B cell (primary cell): ENCODE data around the gene MEGF11. TPM values are rescaled to one million over a fixed set of nuclear protein-coding genes. Genes with fewer than 3 reads are reported as not detected.

Experiments used
- ATAC-seq: fragments of 200-7000 bp; cut with Tn5 transposase; one replicate; pipeline ENCODE4 v1.10.0; 2021; ENCODE audit warnings: low read depth, mild to moderate bottlenecking, moderate number of reproducible peaks, moderate library complexity
- CTCF ChIA-PET: fragments of 350-600 bp; sonication (Branson Sonifier 250); formaldehyde crosslinking; loops from one replicate; lab custom pipeline; 2021; ENCODE audit warnings: antibody characterized with exemption, inconsistent platforms; lab: Charles Lee
- POLR2A ChIA-PET: fragments of 350-600 bp; sonication (Branson Sonifier 250); formaldehyde crosslinking; loops from one replicate; lab custom pipeline; 2021; ENCODE audit warnings: antibody characterized with exemption; lab: Charles Lee
- DNase-seq: peaks from one replicate; pipeline ENCODE4 v3.0.0; 2013
- H2AFZ ChIP-seq: 2 replicates; pipeline ENCODE4 v1.6.1; 2012; ENCODE audit warnings: mild to moderate bottlenecking, low read depth, low read length; ENCODE audit not compliant: insufficient read depth, poor library complexity, severe bottlenecking
- H3K27ac ChIP-seq, 2 donors: 1 replicate in 1 of 2; 2 replicates in 1 of 2; pipeline ENCODE4 v1.5.1; 2012 to 2013; ENCODE audit warnings: low read length in 2 of 2, mild to moderate bottlenecking in 2 of 2, moderate library complexity in 1 of 2
- H3K27me3 ChIP-seq, 4 experiments: fragments of 200-600 bp in 1 of 4; sonication (generic) in 1 of 4; replicated peaks in 1 of 4; 1 replicate in 2 of 4; 2 replicates in 2 of 4; pipeline versions ENCODE4 v1.6.1 to v1.7.0; 2013 to 2016; ENCODE audit warnings: low read length in 3 of 4, mild to moderate bottlenecking in 2 of 4, mixed read lengths in 1 of 4, moderate library complexity in 1 of 4; ENCODE audit not compliant: insufficient read depth in 4 of 4, control insufficient read depth in 3 of 4; ENCODE audit errors: control extremely low read depth in 1 of 4
- H3K36me3 ChIP-seq, 2 experiments: replicated peaks in 1 of 2; 1 replicate in 1 of 2; 2 replicates in 1 of 2; pipeline versions ENCODE4 v1.6.1 to v1.7.1; 2013; ENCODE audit warnings: low read length in 1 of 2; ENCODE audit not compliant: insufficient read depth in 2 of 2, control insufficient read depth in 1 of 2; ENCODE audit errors: control extremely low read depth in 1 of 2, extremely low read depth in 1 of 2
- H3K4me1 ChIP-seq, 2 donors: fragments of 200-600 bp in 1 of 2; sonication (generic) in 1 of 2; 1 replicate in 1 of 2; 2 replicates in 1 of 2; pipeline versions ENCODE4 v1.5.1 to v1.6.1; 2013 to 2017; ENCODE audit warnings: low read length in 2 of 2; ENCODE audit not compliant: control insufficient read depth in 2 of 2, insufficient read depth in 2 of 2
- H3K4me2 ChIP-seq: replicated peaks from 2 replicates; pipeline ENCODE3; 2012; ENCODE audit warnings: mild to moderate bottlenecking, low read depth, low read length; ENCODE audit not compliant: poor library complexity, severe bottlenecking
- H3K4me3 ChIP-seq, 5 experiments: fragments of 200-600 bp in 1 of 5; sonication (generic) in 1 of 5; 1 replicate in 3 of 5; 2 replicates in 2 of 5; pipeline versions ENCODE4 v1.5.1 to v1.7.0; 2011 to 2016; ENCODE audit warnings: low read length in 4 of 5, mild to moderate bottlenecking in 4 of 5, low read depth in 2 of 5, control low read depth in 1 of 5, moderate library complexity in 1 of 5; ENCODE audit not compliant: insufficient read depth in 1 of 5; ENCODE audit errors: control extremely low read depth in 1 of 5, extremely low read depth in 1 of 5
- H3K79me2 ChIP-seq: fragments of 200-600 bp; sonication (generic); one replicate; pipeline ENCODE4 v1.6.0; 2016; ENCODE audit warnings: low read length; ENCODE audit not compliant: control insufficient read depth, insufficient read depth
- H3K9ac ChIP-seq: fragments of 200-600 bp; sonication (generic); 2 replicates; pipeline ENCODE4 v1.6.1; 2017; ENCODE audit warnings: mild to moderate bottlenecking, low read length, moderate library complexity
- H3K9me3 ChIP-seq, 3 donors: one replicate each; pipeline versions ENCODE4 v1.6.1 to v1.7.1; 2013; ENCODE audit warnings: low read length in 2 of 3; ENCODE audit not compliant: control insufficient read depth in 2 of 3, insufficient read depth in 1 of 3; ENCODE audit errors: control extremely low read depth in 1 of 3
- H4K20me1 ChIP-seq: 2 replicates; pipeline ENCODE4 v1.6.0; 2012; ENCODE audit warnings: mild to moderate bottlenecking, low read length; ENCODE audit not compliant: insufficient read depth, control insufficient read depth, poor library complexity, severe bottlenecking
- H3K27ac Mint-ChIP-seq: one replicate; pipeline ENCODE4 v1.8.0; 2021; ENCODE audit warnings: mixed read lengths
- H3K27me3 Mint-ChIP-seq: one replicate; pipeline ENCODE4 v1.8.0; 2021; ENCODE audit warnings: mixed read lengths
- H3K4me1 Mint-ChIP-seq: one replicate; pipeline ENCODE4 v1.8.0; 2021; ENCODE audit warnings: mixed read lengths
- H3K4me3 Mint-ChIP-seq: one replicate; pipeline ENCODE4 v1.8.0; 2021; ENCODE audit warnings: mixed read lengths
- H3K9me3 Mint-ChIP-seq: one replicate; pipeline ENCODE4 v1.8.0; 2022; ENCODE audit warnings: mixed read lengths; ENCODE audit not compliant: insufficient read depth
- CTCF ChIP-seq: fragments of 200-600 bp; IDR thresholded peaks from one replicate; pipeline ENCODE4 v1.8.0; 2022; ENCODE audit warnings: antibody characterized with exemption, mild to moderate bottlenecking
- EZH2 ChIP-seq: IDR thresholded peaks from 2 replicates; pipeline ENCODE4 v1.6.1; 2012; ENCODE audit warnings: borderline replicate concordance, low read depth, mild to moderate bottlenecking, moderate library complexity, low read length; ENCODE audit not compliant: insufficient read depth, poor library complexity, severe bottlenecking
- WGBS: methylation state at CpG from one replicate; pipeline ENCODE4 v1.1.5; 2013; ENCODE audit warnings: missing lambda C conversion rate; ENCODE audit not compliant: insufficient coverage; 5-methylcytosine and 5-hydroxymethylcytosine counted together
- intact Hi-C: fragments of 100-400 bp; cut with micrococcal nuclease; formaldehyde crosslinking; loops from one replicate; pipeline ENCODE4 v1.10.0; 2022
- polyA plus RNA-seq: library from polyadenylated mRNA; depleted of rRNA; stranded (reverse); fragments of >200 nt; gene quantifications from 2 replicates; pipeline ENCODE4 v1.2.3, GENCODE V29; 2012
- total RNA-seq, 2 donors: library from RNA; stranded (reverse); fragments of 120-200 nt in 1 of 2; gene quantifications; 1 replicate in 1 of 2; 2 replicates in 1 of 2; pipeline versions ENCODE4 v1.2.3 to v1.2.4, GENCODE V29; 2013 to 2022

The MEGF11 gene
- total and polyA plus RNA-seq, 2 donors (not counting 1 experiment from before 2014, with no cell fraction given): 0.04 to 0.34 TPM

GRCh38 chr15:66170716-66171115, 82.8 kb downstream of the MEGF11 start:
- CTCF ChIA-PET: no interaction called here

GRCh38 chr15:66170042-66170441, 83.5 kb downstream of the MEGF11 start:
- TF ChIP-seq CTCF (no peak), EZH2 (no peak)
- Mint-ChIP-seq H3K4me1 (no peaks in the 10 kb centered on the region), H3K27ac (no peak overlapping the region), H3K4me3 (no peak overlapping the region), H3K9me3 (no peaks in the 10 kb centered on the region), H3K27me3 (peaks cover 23% of the 10 kb centered on the region)
- ATAC-seq: no peak
- H3K9me3 ChIP-seq: no peaks in the 10 kb centered on the region
- H3K4me2 ChIP-seq: no peak overlapping the region
- H3K4me1 ChIP-seq: no peaks in the 10 kb centered on the region
- no peak overlapping the region for H3K9ac ChIP-seq
- H3K27me3 ChIP-seq: no peaks in the 10 kb centered on the region
- H4K20me1 ChIP-seq: no peaks in the 10 kb centered on the region
- no peak overlapping the region for H3K4me3 ChIP-seq
- no peaks in the 10 kb centered on the region for H3K79me2 ChIP-seq
- H2AFZ ChIP-seq: no peak overlapping the region
- no peaks in the 10 kb centered on the region for H3K36me3 ChIP-seq
- WGBS: 88% methylated on average over 2 of the region's 4 CpGs
- DNase-seq: no peak
- intact Hi-C loops: no loop called here
- ChIA-PET CTCF (no interaction called here), POLR2A (no interaction called here)
- no peak overlapping the region for H3K27ac ChIP-seq

More at GRCh38 chr15:66170716-66171115, 82.8 kb downstream of the MEGF11 start:
- Mint-ChIP-seq H3K27ac (no peak overlapping the region), H3K4me1 (no peaks in the 10 kb centered on the region), H3K9me3 (no peaks in the 10 kb centered on the region), H3K27me3 (peaks cover 30% of the 10 kb centered on the region), H3K4me3 (no peak overlapping the region)
- POLR2A ChIA-PET: no interaction called here
- no peaks in the 10 kb centered on the region for H4K20me1 ChIP-seq
- WGBS: 100% methylated on average over 4 of the region's 5 CpGs
- H3K4me1 ChIP-seq: no peaks in the 10 kb centered on the region
- no peak for TF ChIP-seq CTCF
- TF ChIP-seq EZH2: no peak
- H3K9ac ChIP-seq: no peak overlapping the region
- H3K4me2 ChIP-seq: no peak overlapping the region
- no peak overlapping the region for H3K4me3 ChIP-seq
- no peaks in the 10 kb centered on the region for H3K9me3 ChIP-seq
- H3K27me3 ChIP-seq: no peaks in the 10 kb centered on the region
- no peaks in the 10 kb centered on the region for H3K79me2 ChIP-seq
- intact Hi-C loops: no loop called here
- DNase-seq (no peak), ATAC-seq (no peak)
- H3K27ac ChIP-seq: no peak overlapping the region
- no peak overlapping the region for H2AFZ ChIP-seq
- H3K36me3 ChIP-seq: no peaks in the 10 kb centered on the region
